ENCODE results near the gene TTC38.
A peak's percentile ranks its signal among the peaks of the same experiment; 100 is the strongest.

The TTC38 gene

GRCh38 chr22:46335201-46336118, 67.7 kb downstream of the TTC38 start, which contains the start of gene TRMU:
Gene TRMU, plus strand, starts transcription at chr22:46335714. Its CDS starts 51 bp downstream, at chr22:46335765.
- peak; percentile 36 to 44 for DNase-seq

GRCh38 chr22:46336119-46337078, 68.6 kb downstream of the TTC38 start:
- no peak for DNase-seq

- DNase-seq: no peak
These were observed 70.1 kb downstream of the TTC38 start for GRCh38 chr22:46337870-46338269.

- no peak for DNase-seq
These were observed 70.8 kb downstream of the TTC38 start for GRCh38 chr22:46338636-46339035.

GRCh38 chr22:46339956-46340355, 72.1 kb downstream of the TTC38 start:
- no peak for DNase-seq

GRCh38 chr22:46340676-46341075, 72.9 kb downstream of the TTC38 start:
- no peak for DNase-seq

All from bone marrow (tissue), 2 donors.